ENCODE data around the gene CCL7.
"Not testable (repeated sequence)": the region's sequence is repeated elsewhere in the genome, so short reads cannot be mapped to it uniquely, and the experiment has no call there.

CCL7 gene

GRCh38 chr17:34269969-34270368 lies at the start of gene CCL7:
CCL7 (plus strand) TSS chr17:34270221; CDS start chr17:34270291, 70 bp downstream.
- peak; percentile 32 for DNase-seq (ENCODE audit: low spot score)

- no peak for DNase-seq (ENCODE audit: low spot score)
These were observed 49.1 kb upstream of the CCL7 start for GRCh38 chr17:34220752-34221395.

GRCh38 chr17:34221411-34221810 lies 48.6 kb upstream of the CCL7 start:
- no peak for DNase-seq (ENCODE audit: low spot score)

- no peak for DNase-seq (ENCODE audit: low spot score)
These were observed 47.1 kb upstream of the CCL7 start for GRCh38 chr17:34222722-34223497.

GRCh38 chr17:34225046-34225445 lies 45.0 kb upstream of the CCL7 start:
- no peak for DNase-seq (ENCODE audit: low spot score)

- DNase-seq (ENCODE audit: low spot score): peak; percentile 58
These were observed 43.8 kb upstream of the CCL7 start for GRCh38 chr17:34226011-34226743.

GRCh38 chr17:34226744-34227034 lies 43.3 kb upstream of the CCL7 start:
- no peak for DNase-seq (ENCODE audit: low spot score)

GRCh38 chr17:34227293-34227692 lies 42.7 kb upstream of the CCL7 start:
- DNase-seq (ENCODE audit: low spot score): not testable (repeated sequence)

GRCh38 chr17:34227707-34228106 lies 42.3 kb upstream of the CCL7 start:
- no peak for DNase-seq (ENCODE audit: low spot score)

- peak; percentile 38 for DNase-seq (ENCODE audit: low spot score)
These were observed 41.2 kb upstream of the CCL7 start for GRCh38 chr17:34228781-34229180.

GRCh38 chr17:34230342-34230741 lies 39.7 kb upstream of the CCL7 start:
- DNase-seq (ENCODE audit: low spot score): no peak

- DNase-seq (ENCODE audit: low spot score): no peak
These were observed 35.4 kb upstream of the CCL7 start for GRCh38 chr17:34234616-34235015.

- peak; percentile 83 for DNase-seq (ENCODE audit: low spot score)
These were observed 34.5 kb upstream of the CCL7 start for GRCh38 chr17:34235389-34236028.

- no peak for DNase-seq (ENCODE audit: low spot score)
These were observed 33.6 kb upstream of the CCL7 start for GRCh38 chr17:34236281-34236892.

GRCh38 chr17:34237458-34237857 lies 32.6 kb upstream of the CCL7 start:
- no peak for DNase-seq (ENCODE audit: low spot score)

GRCh38 chr17:34241062-34241461 lies 29.0 kb upstream of the CCL7 start:
- no peak for DNase-seq (ENCODE audit: low spot score)

- no peak for DNase-seq (ENCODE audit: low spot score)
These were observed 27.2 kb upstream of the CCL7 start for GRCh38 chr17:34242587-34243363.

GRCh38 chr17:34243364-34244320 lies 26.4 kb upstream of the CCL7 start:
- no peak for DNase-seq (ENCODE audit: low spot score)

- DNase-seq (ENCODE audit: low spot score): no peak
These were observed 24.6 kb upstream of the CCL7 start for GRCh38 chr17:34245351-34245905.

- no peak for DNase-seq (ENCODE audit: low spot score)
These were observed 23.6 kb upstream of the CCL7 start for GRCh38 chr17:34246446-34246845.

Data from kidney tubule cell (primary cell).